PC-9 (cell line): ENCODE results near the gene EMP2. TPM values are rescaled to one million over a fixed set of nuclear protein-coding genes. Genes with fewer than 3 reads are reported as not detected.

Experiments
- BruUV-seq: library from RNA; stranded (reverse); fragments of 400-500 nt; replicated peaks from 2 replicates; lab custom pipeline; 2021; lab: Mats Ljungman, UMichigan
- CTCF ChIA-PET: fragments of 300-600 bp; sonication (Branson Sonifier 250); formaldehyde crosslinking; loops from one replicate; lab custom pipeline; 2022; ENCODE audit warnings: antibody characterized with exemption; lab: Charles Lee
- POLR2A ChIA-PET: fragments of 300-600 bp; sonication (Branson Sonifier 250); formaldehyde crosslinking; loops from one replicate; lab custom pipeline; 2022; ENCODE audit warnings: antibody characterized with exemption; ENCODE audit not compliant: unreplicated experiment; lab: Charles Lee
- DNase-seq, 2 experiments: peaks; one replicate each; pipeline versions ENCODE4 v3.0.0 to v3.0.0-alpha.2; 2015 to 2022; ENCODE audit warnings: mixed read lengths in 1 of 2
- H2AFZ ChIP-seq: fragments of 200-600 bp; sonication (generic); 2 replicates; pipeline ENCODE4 v1.8.1; 2017; ENCODE audit warnings: antibody characterized with exemption
- H3F3A ChIP-seq: fragments of 200-600 bp; sonication (generic); 2 replicates; pipeline ENCODE4 v1.8.1; 2017; ENCODE audit warnings: antibody characterized with exemption, mild to moderate bottlenecking, low read depth; ENCODE audit not compliant: insufficient read depth
- H3K27ac ChIP-seq: fragments of 200-600 bp; sonication (generic); 2 replicates; pipeline ENCODE4 v1.6.1; 2016; ENCODE audit warnings: mixed run types
- H3K27me3 ChIP-seq: fragments of 200-600 bp; sonication (generic); 2 replicates; pipeline ENCODE4 v1.6.1; 2016; ENCODE audit warnings: low read depth, mixed run types; ENCODE audit not compliant: insufficient read depth
- H3K36me3 ChIP-seq: fragments of 200-600 bp; sonication (generic); 2 replicates; pipeline ENCODE4 v1.6.1; 2016; ENCODE audit warnings: low read depth, mixed run types
- H3K4me1 ChIP-seq: fragments of 200-600 bp; sonication (generic); replicated peaks from 2 replicates; pipeline ENCODE4 v1.6.1; 2016; ENCODE audit warnings: mixed run types; ENCODE audit not compliant: insufficient read depth
- H3K4me2 ChIP-seq: fragments of 200-600 bp; sonication (generic); 2 replicates; pipeline ENCODE4 v1.6.1; 2017; ENCODE audit warnings: mixed run types
- H3K4me3 ChIP-seq: fragments of 200-600 bp; sonication (generic); 2 replicates; pipeline ENCODE4 v1.6.1; 2016; ENCODE audit warnings: mixed run types
- H3K79me2 ChIP-seq: fragments of 200-600 bp; sonication (generic); 2 replicates; pipeline ENCODE4 v1.6.1; 2017; ENCODE audit warnings: low read depth, mixed run types
- H3K9me2 ChIP-seq: fragments of 200-600 bp; sonication (generic); 2 replicates; pipeline ENCODE4 v1.8.1; 2017; ENCODE audit warnings: mild to moderate bottlenecking; ENCODE audit not compliant: insufficient read depth
- H3K9me3 ChIP-seq: fragments of 200-600 bp; sonication (generic); 2 replicates; pipeline ENCODE4 v1.8.1; 2016; ENCODE audit warnings: low read depth; ENCODE audit not compliant: insufficient read depth
- H4K20me1 ChIP-seq: fragments of 200-600 bp; sonication (generic); 2 replicates; pipeline ENCODE4 v1.8.1; 2017; ENCODE audit not compliant: insufficient read depth
- CTCF ChIP-seq: fragments of 200-600 bp; sonication (generic); conservative IDR thresholded peaks from 2 replicates; pipeline ENCODE4 v1.6.1; 2017; ENCODE audit warnings: mixed run types, antibody characterized with exemption, mild to moderate bottlenecking, moderate library complexity
- EZH2 ChIP-seq: fragments of 200-600 bp; sonication (generic); IDR thresholded peaks from 2 replicates; pipeline ENCODE4 v1.8.0; 2017; ENCODE audit warnings: antibody characterized with exemption, low read depth
- intact Hi-C: fragments of 100-400 bp; cut with micrococcal nuclease; formaldehyde crosslinking; loops from one replicate; pipeline ENCODE4 v1.10.0; 2022; ENCODE audit not compliant: unreplicated experiment
- total RNA-seq: library from RNA; stranded (reverse); gene quantifications from 2 replicates; pipeline ENCODE4 v1.2.3, GENCODE V29; 2021

EMP2 gene
- total RNA-seq, 1 experiment from 2014 or later, result 137 TPM

- no peaks in the 10 kb centered on the region for H4K20me1 ChIP-seq
- no peaks in the 10 kb centered on the region for H3K9me3 ChIP-seq
- no TSS peak for BruUV-seq
- intact Hi-C loops, result no loop called here
- H3K27ac ChIP-seq, result no peak overlapping the region
- no peak overlapping the region for H3K4me2 ChIP-seq
- H3K79me2 ChIP-seq, result no peaks in the 10 kb centered on the region
- no peak overlapping the region for H2AFZ ChIP-seq
- H3F3A ChIP-seq, result peaks cover 6% of the 10 kb centered on the region; the same call in 1 of the 2 replicates
- DNase-seq, result no peak
- 0 out of 2 replicates have a peak, but pooled peaks cover 5% of the 10 kb centered on the region for H3K36me3 ChIP-seq
- CTCF ChIA-PET, result no interaction called here
- TF ChIP-seq EZH2 (no peak), CTCF (no peak)
- POLR2A ChIA-PET, result no interaction called here
- no peak overlapping the region for H3K4me3 ChIP-seq
- 0 out of 2 replicates have a peak, but pooled peaks cover 6% of the 10 kb centered on the region for H3K4me1 ChIP-seq
- no peaks in the 10 kb centered on the region for H3K9me2 ChIP-seq
- no peaks in the 10 kb centered on the region for H3K27me3 ChIP-seq
Measured at GRCh38 chr16:10526962-10527361, 53.4 kb downstream of the EMP2 start.

GRCh38 chr16:10525214-10525825 lies 55.1 kb downstream of the EMP2 start:
- ChIA-PET CTCF (interaction anchor here (0.7 to 1.1 kb wide), 2 partner anchors 8 to 15 kb away, joined by 3 to 16 read pairs; no protein-coding TSS in a partner anchor), POLR2A (interaction anchor here (0.7 kb wide), 1 partner anchor 51 kb away, joined by 33 read pairs; no protein-coding TSS in a partner anchor)
- BruUV-seq, result no TSS peak
- Histone ChIP-seq H3K9me3 (no peaks in the 10 kb centered on the region), H3K79me2 (no peaks in the 10 kb centered on the region), H3K36me3 (0 out of 2 replicates have a peak, but pooled peaks cover 5% of the 10 kb centered on the region), H3K27me3 (no peaks in the 10 kb centered on the region), H3K4me1 (peaks cover 16% of the 10 kb centered on the region), H3K27ac (no peak overlapping the region), H4K20me1 (no peaks in the 10 kb centered on the region), H3K4me2 (no peak overlapping the region), H2AFZ (no peak overlapping the region), H3K9me2 (no peaks in the 10 kb centered on the region), H3F3A (peaks cover 16% of the 10 kb centered on the region; the same call in 1 of the 2 replicates), H3K4me3 (no peak overlapping the region)
- TF ChIP-seq CTCF (no peak), EZH2 (no peak)
- DNase-seq, result no peak
- intact Hi-C loops, result no loop called here

GRCh38 chr16:10522966-10523365 lies 57.4 kb downstream of the EMP2 start:
- POLR2A ChIA-PET, result no interaction called here
- no TSS peak for BruUV-seq
- TF ChIP-seq CTCF (no peak), EZH2 (no peak)
- H3K27me3 ChIP-seq, result no peaks in the 10 kb centered on the region
- H4K20me1 ChIP-seq, result no peaks in the 10 kb centered on the region
- H3F3A ChIP-seq, result peaks cover 23% of the 10 kb centered on the region; the same call in 1 of the 2 replicates
- H3K9me2 ChIP-seq, result no peaks in the 10 kb centered on the region
- H3K36me3 ChIP-seq, result 0 out of 2 replicates have a peak, but pooled peaks cover 5% of the 10 kb centered on the region
- H3K79me2 ChIP-seq, result no peaks in the 10 kb centered on the region
- no peak for DNase-seq
- CTCF ChIA-PET, result interaction anchor here (0.6 to 0.7 kb wide), 3 partner anchors 82 to 365 kb away, joined by 3 to 7 read pairs (median 4); no protein-coding TSS in a partner anchor
- H3K4me1 ChIP-seq, result peaks cover 24% of the 10 kb centered on the region
- H3K9me3 ChIP-seq, result no peaks in the 10 kb centered on the region
- H3K27ac ChIP-seq, result no peak overlapping the region
- no peak overlapping the region for H2AFZ ChIP-seq
- intact Hi-C loops, result loop anchor here (1.0 to 5.0 kb wide), 2 partner anchors 57 to 144 kb away; partner anchors contain the start of gene EMP2
- H3K4me2 ChIP-seq, result no peak overlapping the region
- H3K4me3 ChIP-seq, result no peak overlapping the region
